GM18861 (cell line): ENCODE measurements around the gene KRTAP21-3.

Experiments used
- ATAC-seq: cut with Tn5 transposase; IDR thresholded peaks from one replicate; pipeline ENCODE4 v1.9.1; 2021; ENCODE audit not compliant: unreplicated experiment

KRTAP21-3 gene

GRCh38 chr21:30668776-30669175 lies 49.8 kb downstream of the KRTAP21-3 start:
- no peak for ATAC-seq
